ENCODE results near the gene SH3GLB2.
A peak's percentile ranks its signal among the peaks of the same experiment; 100 is the strongest.
"Not testable (repeated sequence)": the region's sequence is repeated elsewhere in the genome, so short reads cannot be mapped to it uniquely, and the experiment has no call there.

SH3GLB2 gene

DNA sequence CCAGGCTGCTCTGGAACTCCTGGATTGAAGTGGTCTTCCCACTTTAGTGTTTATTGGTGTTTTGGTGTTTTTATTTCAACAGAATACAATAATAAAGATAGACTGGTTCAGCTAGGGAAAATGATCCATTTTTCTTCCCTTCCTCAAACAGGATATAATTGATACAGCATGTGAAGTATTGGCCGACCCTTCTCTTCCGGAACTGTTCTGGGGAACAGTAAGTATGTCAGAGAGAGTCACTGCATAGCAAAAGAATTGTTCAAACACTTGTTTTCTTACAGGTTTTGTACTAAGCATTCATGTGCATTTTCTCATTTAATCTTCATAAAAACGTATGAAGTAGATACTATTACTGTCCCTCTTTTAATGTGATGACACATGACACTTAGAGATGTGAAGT, 49.0 kb downstream of the SH3GLB2 start:
- DNase-seq (ENCODE audit: low read depth) = no peak
- TF ChIP-seq, protein P1, sequence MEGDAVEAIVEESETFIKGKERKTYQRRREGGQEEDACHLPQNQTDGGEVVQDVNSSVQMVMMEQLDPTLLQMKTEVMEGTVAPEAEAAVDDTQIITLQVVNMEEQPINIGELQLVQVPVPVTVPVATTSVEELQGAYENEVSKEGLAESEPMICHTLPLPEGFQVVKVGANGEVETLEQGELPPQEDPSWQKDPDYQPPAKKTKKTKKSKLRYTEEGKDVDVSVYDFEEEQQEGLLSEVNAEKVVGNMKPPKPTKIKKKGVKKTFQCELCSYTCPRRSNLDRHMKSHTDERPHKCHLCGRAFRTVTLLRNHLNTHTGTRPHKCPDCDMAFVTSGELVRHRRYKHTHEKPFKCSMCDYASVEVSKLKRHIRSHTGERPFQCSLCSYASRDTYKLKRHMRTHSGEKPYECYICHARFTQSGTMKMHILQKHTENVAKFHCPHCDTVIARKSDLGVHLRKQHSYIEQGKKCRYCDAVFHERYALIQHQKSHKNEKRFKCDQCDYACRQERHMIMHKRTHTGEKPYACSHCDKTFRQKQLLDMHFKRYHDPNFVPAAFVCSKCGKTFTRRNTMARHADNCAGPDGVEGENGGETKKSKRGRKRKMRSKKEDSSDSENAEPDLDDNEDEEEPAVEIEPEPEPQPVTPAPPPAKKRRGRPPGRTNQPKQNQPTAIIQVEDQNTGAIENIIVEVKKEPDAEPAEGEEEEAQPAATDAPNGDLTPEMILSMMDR (conservative IDR thresholded peaks at IDR 0.05; ENCODE audit: low read depth, low read length) = no peak
- no peak overlapping the region for H3K4me3 ChIP-seq (ENCODE audit: low read depth, low read length)

DNA sequence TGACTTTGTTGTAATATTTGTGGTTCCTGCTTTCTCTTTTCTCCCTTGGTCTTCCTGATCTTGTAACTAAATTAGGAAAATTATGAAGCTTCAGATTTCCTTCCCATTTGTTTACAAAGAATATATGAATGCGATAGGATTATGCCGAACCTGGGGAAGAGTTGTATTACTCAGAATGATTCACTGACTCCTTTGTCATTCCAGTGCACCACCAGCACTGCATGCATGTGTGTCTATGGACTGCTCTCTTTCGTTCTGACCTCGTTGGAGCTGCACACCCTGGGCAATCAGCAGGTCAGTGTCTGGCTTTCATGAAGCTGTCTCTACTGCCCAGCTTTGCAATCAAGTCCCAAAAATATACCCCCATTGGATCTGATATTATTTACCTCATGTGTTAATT, 55.2 kb downstream of the SH3GLB2 start:
- DNase-seq (ENCODE audit: low read depth) = peak; percentile 75
- TF ChIP-seq, protein P1 (conservative IDR thresholded peaks at IDR 0.05; ENCODE audit: low read depth, low read length) = no peak
- H3K4me3 ChIP-seq (ENCODE audit: low read depth, low read length) = no peak overlapping the region

DNA sequence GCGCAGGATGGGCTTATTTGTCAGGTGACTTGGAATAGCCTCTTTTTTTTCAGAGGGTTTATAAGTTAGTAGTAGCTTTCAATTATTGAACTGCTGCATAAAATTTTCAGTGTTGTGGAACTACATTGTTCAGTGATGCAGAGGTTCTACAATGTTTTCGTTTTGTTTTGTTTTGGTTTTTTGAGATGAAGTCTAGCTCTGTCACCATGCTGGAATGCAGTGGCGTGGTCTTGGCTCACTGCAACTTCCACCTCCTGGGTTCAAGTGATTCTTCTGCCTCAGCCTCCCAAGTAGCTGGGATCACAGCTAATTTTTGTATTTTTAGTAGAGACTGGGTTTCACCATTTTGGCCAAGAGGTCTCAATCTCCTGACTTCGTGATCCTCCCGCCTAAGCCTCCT, 58.6 kb downstream of the SH3GLB2 start:
- TF ChIP-seq, protein P1 (conservative IDR thresholded peaks at IDR 0.05; ENCODE audit: low read depth, low read length) = no peak
- H3K4me3 ChIP-seq (ENCODE audit: low read depth, low read length) = no peak overlapping the region
- DNase-seq (ENCODE audit: low read depth) = peak; percentile 47

DNA sequence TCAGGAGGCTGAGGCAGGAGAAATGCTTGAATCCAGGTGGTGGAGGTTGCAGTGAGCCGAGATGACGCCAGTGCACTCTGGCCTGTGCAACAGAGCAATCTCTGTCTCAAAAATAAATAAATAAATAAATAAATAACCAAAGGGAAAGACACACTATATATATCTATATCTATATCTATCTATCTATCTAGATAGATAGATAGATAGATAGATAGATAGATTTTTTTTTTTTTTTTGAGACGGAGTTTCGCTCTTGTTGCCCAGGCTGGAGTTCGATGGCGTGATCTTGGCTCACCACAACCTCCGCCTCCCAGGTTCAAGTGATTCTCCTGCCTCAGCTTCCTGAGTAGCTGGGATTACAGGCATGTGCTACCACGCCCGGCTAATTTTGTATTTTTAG, 66.7 kb downstream of the SH3GLB2 start:
- H3K4me3 ChIP-seq (ENCODE audit: low read depth, low read length); DNase-seq (ENCODE audit: low read depth): not testable (repeated sequence)

All from choroid plexus epithelial cell (primary cell).